HG02981 (cell line): ENCODE measurements around the gene SFSWAP.
A peak's percentile ranks its signal among the peaks of the same experiment; 100 is the strongest.
"Not testable (repeated sequence)": the region's sequence is repeated elsewhere in the genome, so short reads cannot be mapped to it uniquely, and the experiment has no call there.

Experiments used
- ATAC-seq: cut with Tn5 transposase; IDR thresholded peaks from one replicate; pipeline ENCODE4 v1.9.1; 2021; ENCODE audit warnings: mild to moderate bottlenecking, moderate library complexity; ENCODE audit not compliant: unreplicated experiment

Gene SFSWAP

GRCh38 chr12:131679186-131679585, 31.7 kb upstream of the SFSWAP start:
- ATAC-seq = not testable (repeated sequence)

- not testable (repeated sequence) for ATAC-seq
Measured at GRCh38 chr12:131679816-131680215, 31.1 kb upstream of the SFSWAP start.

- not testable (repeated sequence) for ATAC-seq
Measured at GRCh38 chr12:131680392-131681256, 30.3 kb upstream of the SFSWAP start.

- ATAC-seq = no peak
Measured at GRCh38 chr12:131681257-131681620, 29.7 kb upstream of the SFSWAP start.

GRCh38 chr12:131681746-131682509, 29.0 kb upstream of the SFSWAP start:
- ATAC-seq = peak; percentile 97

GRCh38 chr12:131682510-131682895, 28.4 kb upstream of the SFSWAP start:
- peak; percentile 11 for ATAC-seq

GRCh38 chr12:131683266-131684014, 27.4 kb upstream of the SFSWAP start:
- no peak for ATAC-seq

- ATAC-seq = no peak
Measured at GRCh38 chr12:131684015-131684725, 26.7 kb upstream of the SFSWAP start.

- no peak for ATAC-seq
Measured at GRCh38 chr12:131687346-131688125, 23.4 kb upstream of the SFSWAP start.

- no peak for ATAC-seq
Measured at GRCh38 chr12:131688131-131688844, 22.6 kb upstream of the SFSWAP start.

- no peak for ATAC-seq
Measured at GRCh38 chr12:131688845-131689154, 22.1 kb upstream of the SFSWAP start.

- no peak for ATAC-seq
Measured at GRCh38 chr12:131690320-131690719, 20.6 kb upstream of the SFSWAP start.

- ATAC-seq = no peak
Measured at GRCh38 chr12:131692431-131692830, 18.5 kb upstream of the SFSWAP start.

GRCh38 chr12:131693149-131693548, 17.7 kb upstream of the SFSWAP start:
- ATAC-seq = no peak

GRCh38 chr12:131694116-131694838, 16.6 kb upstream of the SFSWAP start:
- no peak for ATAC-seq

- no peak for ATAC-seq
Measured at GRCh38 chr12:131695968-131696367, 14.9 kb upstream of the SFSWAP start.

- ATAC-seq = no peak
Measured at GRCh38 chr12:131698286-131698685, 12.6 kb upstream of the SFSWAP start.

- ATAC-seq = no peak
Measured at GRCh38 chr12:131699434-131699833, 11.5 kb upstream of the SFSWAP start.

GRCh38 chr12:131700271-131700670, 10.6 kb upstream of the SFSWAP start:
- no peak for ATAC-seq
